ENCODE measurements around the gene LRRC46. TPM values are rescaled to one million over a fixed set of nuclear protein-coding genes. Genes with fewer than 3 reads are reported as not detected.

The LRRC46 gene
- total RNA-seq, 5 donors from 2014 or later (not counting 1 experiment from before 2014, with no cell fraction given): 0.20 to 1.0 (median 0.88) TPM

DNA sequence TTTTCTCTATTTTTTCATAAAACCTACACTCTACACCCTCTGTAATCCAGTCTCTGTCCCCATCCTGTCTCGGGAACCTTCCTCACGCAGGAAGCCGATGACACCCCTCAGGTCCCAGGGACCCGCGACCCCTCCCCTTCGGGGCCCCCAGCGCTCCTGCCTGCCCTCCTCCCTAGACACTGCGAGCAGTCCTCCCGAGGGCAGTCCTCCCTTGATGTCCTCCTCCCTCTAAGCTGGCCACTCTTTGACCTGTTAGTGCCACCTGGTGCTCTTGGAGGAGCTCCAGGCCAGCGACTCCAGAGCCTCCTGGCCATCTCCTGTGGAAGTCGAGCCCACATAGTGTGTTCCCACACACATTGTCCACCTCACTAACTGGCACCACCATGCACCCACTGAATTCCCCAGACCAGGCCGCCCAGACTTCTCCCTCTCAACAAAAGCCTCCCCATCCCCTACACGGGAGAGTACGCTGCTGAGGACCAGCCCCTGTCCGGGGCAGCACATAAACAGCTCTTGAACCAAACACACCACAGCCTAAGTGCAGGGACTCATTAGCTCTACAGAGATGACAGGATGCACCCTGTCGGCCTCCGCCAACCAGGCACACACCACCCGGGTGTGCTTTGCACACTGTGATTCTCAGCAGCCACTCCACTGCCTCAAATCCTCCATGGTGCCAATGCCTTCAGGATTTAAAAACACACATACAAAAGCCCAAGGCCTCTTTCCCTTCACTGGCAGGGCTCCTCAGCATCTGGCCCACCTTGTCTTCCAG, 19.1 kb upstream of the LRRC46 start:
- Histone ChIP-seq H3K36me3 (ENCODE audit: control insufficient read depth in 2 of 2, extremely low read depth in 1 of 2, insufficient read depth in 1 of 2, low read length in 1 of 2) (peaks cover 56 to 92% of the 10 kb centered on the region in 2 donors), H3K27ac (ENCODE audit: low read length) (no peak overlapping the region), H3K4me3 (ENCODE audit: control insufficient read depth in 1 of 2, extremely low read depth in 1 of 2, low read length in 1 of 2) (no peak overlapping the region), H3K9me3 (no peaks in the 10 kb centered on the region), H3K27me3 (replicated peaks in 1 of 2; ENCODE audit: control insufficient read depth in 2 of 2, extremely low read depth in 1 of 2, insufficient read depth in 2 of 2, low read length in 1 of 2) (no peaks in the 10 kb centered on the region), H3K4me1 (ENCODE audit: control insufficient read depth in 1 of 2, extremely low read depth in 1 of 2, insufficient read depth in 2 of 2, low read length in 2 of 2) (peaks cover 0 to 4% of the 10 kb centered on the region in 2 experiments)
- Mint-ChIP-seq H3K27ac (peak overlapping the region in 1 of 2 donors; percentile 68), H3K4me3 (no peak overlapping the region), H3K36me3 (peaks cover 63% of the 10 kb centered on the region), H3K4me1 (peaks cover 0 to 21% (median 9%) of the 10 kb centered on the region in 3 donors), H3K27me3 (no peaks in the 10 kb centered on the region), H3K9me3 (no peaks in the 10 kb centered on the region)
- DNase-seq: no peak
- ChIA-PET POLR2A (no interaction called here), CTCF (no interaction called here)
- 92% methylated on average over 18 of the region's 18 CpGs for WGBS (ENCODE audit: insufficient coverage)
- no peak for ATAC-seq (replicated peaks in 1 of 4)

GRCh38 chr17:47813077-47813476, 18.4 kb upstream of the LRRC46 start:
- Histone ChIP-seq H3K27me3 (replicated peaks in 1 of 2; ENCODE audit: control insufficient read depth in 2 of 2, extremely low read depth in 1 of 2, insufficient read depth in 2 of 2, low read length in 1 of 2) (no peaks in the 10 kb centered on the region), H3K9me3 (no peaks in the 10 kb centered on the region), H3K27ac (ENCODE audit: low read length) (no peak overlapping the region), H3K4me1 (ENCODE audit: control insufficient read depth in 1 of 2, extremely low read depth in 1 of 2, insufficient read depth in 2 of 2, low read length in 2 of 2) (peaks cover 0 to 4% of the 10 kb centered on the region in 2 experiments), H3K4me3 (ENCODE audit: control insufficient read depth in 1 of 2, extremely low read depth in 1 of 2, low read length in 1 of 2) (no peak overlapping the region), H3K36me3 (ENCODE audit: control insufficient read depth in 2 of 2, extremely low read depth in 1 of 2, insufficient read depth in 1 of 2, low read length in 1 of 2) (peaks cover 57 to 94% of the 10 kb centered on the region in 2 donors)
- CTCF ChIA-PET: no interaction called here
- Mint-ChIP-seq H3K27ac (no peak overlapping the region), H3K36me3 (peaks cover 63% of the 10 kb centered on the region), H3K27me3 (no peaks in the 10 kb centered on the region), H3K9me3 (no peaks in the 10 kb centered on the region), H3K4me1 (peaks cover 0 to 21% (median 9%) of the 10 kb centered on the region in 3 donors), H3K4me3 (no peak overlapping the region)
- ATAC-seq (replicated peaks in 1 of 4): no peak
- DNase-seq: no peak
- 96% methylated on average over 12 of the region's 14 CpGs for WGBS (ENCODE audit: insufficient coverage)
- POLR2A ChIA-PET: no interaction called here

DNA sequence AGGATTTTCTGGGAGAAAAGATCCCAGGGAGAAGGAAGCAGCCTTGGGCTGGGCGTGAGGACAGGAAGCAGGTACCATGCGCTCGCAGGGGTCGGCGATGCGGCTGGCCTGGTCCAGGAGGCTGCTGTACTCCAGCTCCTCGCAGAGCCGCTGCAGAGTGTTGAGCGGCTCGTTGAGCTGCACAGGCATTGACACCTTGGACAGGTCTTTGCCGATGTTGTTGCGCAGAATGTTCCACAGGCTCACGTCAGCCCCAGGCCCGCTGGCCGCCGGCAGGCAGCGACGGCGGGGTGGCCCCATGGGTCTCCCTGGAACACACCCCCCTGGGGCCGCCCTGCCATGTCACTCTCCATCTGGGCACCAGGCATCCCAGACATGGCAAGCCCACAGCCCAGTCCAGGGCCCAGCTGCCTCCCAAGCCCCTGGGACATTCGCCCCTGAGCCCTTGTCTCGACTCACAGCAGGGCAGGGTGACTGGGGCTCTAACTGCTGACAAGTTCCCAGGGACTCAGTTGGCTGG, 17.9 kb upstream of the LRRC46 start:
- no peak overlapping the region for H3K4me3 ChIP-seq (ENCODE audit: control insufficient read depth in 1 of 2, extremely low read depth in 1 of 2, low read length in 1 of 2)
- peaks cover 59% of the 10 kb centered on the region for H3K36me3 Mint-ChIP-seq
- H3K27ac Mint-ChIP-seq: no peak overlapping the region
- H3K27ac ChIP-seq (ENCODE audit: low read length): no peak overlapping the region
- 98% methylated on average over 22 of the region's 22 CpGs for WGBS (ENCODE audit: insufficient coverage)
- no peaks in the 10 kb centered on the region for H3K27me3 Mint-ChIP-seq
- no peaks in the 10 kb centered on the region for H3K27me3 ChIP-seq (replicated peaks in 1 of 2; ENCODE audit: control insufficient read depth in 2 of 2, extremely low read depth in 1 of 2, insufficient read depth in 2 of 2, low read length in 1 of 2)
- no peak overlapping the region for H3K4me3 Mint-ChIP-seq
- ChIA-PET POLR2A (no interaction called here), CTCF (no interaction called here)
- no peaks in the 10 kb centered on the region for H3K9me3 ChIP-seq
- H3K4me1 Mint-ChIP-seq: peaks cover 0 to 21% (median 9%) of the 10 kb centered on the region in 3 donors
- no peaks in the 10 kb centered on the region for H3K9me3 Mint-ChIP-seq
- peaks cover 57 to 94% of the 10 kb centered on the region in 2 donors for H3K36me3 ChIP-seq (ENCODE audit: control insufficient read depth in 2 of 2, extremely low read depth in 1 of 2, insufficient read depth in 1 of 2, low read length in 1 of 2)
- H3K4me1 ChIP-seq (ENCODE audit: control insufficient read depth in 1 of 2, extremely low read depth in 1 of 2, insufficient read depth in 2 of 2, low read length in 2 of 2): peaks cover 0 to 4% of the 10 kb centered on the region in 2 experiments
- DNase-seq (no peak), ATAC-seq (replicated peaks in 1 of 4) (no peak)

GRCh38 chr17:47815106-47815918, 16.2 kb upstream of the LRRC46 start:
- H3K27me3 ChIP-seq (replicated peaks in 1 of 2; ENCODE audit: control insufficient read depth in 2 of 2, extremely low read depth in 1 of 2, insufficient read depth in 2 of 2, low read length in 1 of 2): no peaks in the 10 kb centered on the region
- peaks cover 47% of the 10 kb centered on the region for H3K36me3 Mint-ChIP-seq
- no peak for DNase-seq
- H3K27me3 Mint-ChIP-seq: no peaks in the 10 kb centered on the region
- peaks cover 51 to 92% of the 10 kb centered on the region in 2 donors for H3K36me3 ChIP-seq (ENCODE audit: control insufficient read depth in 2 of 2, extremely low read depth in 1 of 2, insufficient read depth in 1 of 2, low read length in 1 of 2)
- H3K4me3 Mint-ChIP-seq: no peak overlapping the region
- peaks cover 0 to 9% of the 10 kb centered on the region in 2 experiments for H3K4me1 ChIP-seq (ENCODE audit: control insufficient read depth in 1 of 2, extremely low read depth in 1 of 2, insufficient read depth in 2 of 2, low read length in 2 of 2)
- WGBS (ENCODE audit: insufficient coverage): 96% methylated on average over 16 of the region's 21 CpGs
- ChIA-PET POLR2A (no interaction called here), CTCF (interaction anchor here in 1 of 2 donors (0.6 kb wide), 1 partner anchor 80 kb away, joined by 3 read pairs; no protein-coding TSS in a partner anchor)
- no peak overlapping the region for H3K4me3 ChIP-seq (ENCODE audit: control insufficient read depth in 1 of 2, extremely low read depth in 1 of 2, low read length in 1 of 2)
- no peaks in the 10 kb centered on the region for H3K9me3 ChIP-seq
- no peak overlapping the region for H3K27ac Mint-ChIP-seq
- no peak overlapping the region for H3K27ac ChIP-seq (ENCODE audit: low read length)
- H3K4me1 Mint-ChIP-seq: peaks cover 2 to 22% (median 6%) of the 10 kb centered on the region in 3 donors
- no peak for ATAC-seq (replicated peaks in 1 of 4)
- no peaks in the 10 kb centered on the region for H3K9me3 Mint-ChIP-seq

DNA sequence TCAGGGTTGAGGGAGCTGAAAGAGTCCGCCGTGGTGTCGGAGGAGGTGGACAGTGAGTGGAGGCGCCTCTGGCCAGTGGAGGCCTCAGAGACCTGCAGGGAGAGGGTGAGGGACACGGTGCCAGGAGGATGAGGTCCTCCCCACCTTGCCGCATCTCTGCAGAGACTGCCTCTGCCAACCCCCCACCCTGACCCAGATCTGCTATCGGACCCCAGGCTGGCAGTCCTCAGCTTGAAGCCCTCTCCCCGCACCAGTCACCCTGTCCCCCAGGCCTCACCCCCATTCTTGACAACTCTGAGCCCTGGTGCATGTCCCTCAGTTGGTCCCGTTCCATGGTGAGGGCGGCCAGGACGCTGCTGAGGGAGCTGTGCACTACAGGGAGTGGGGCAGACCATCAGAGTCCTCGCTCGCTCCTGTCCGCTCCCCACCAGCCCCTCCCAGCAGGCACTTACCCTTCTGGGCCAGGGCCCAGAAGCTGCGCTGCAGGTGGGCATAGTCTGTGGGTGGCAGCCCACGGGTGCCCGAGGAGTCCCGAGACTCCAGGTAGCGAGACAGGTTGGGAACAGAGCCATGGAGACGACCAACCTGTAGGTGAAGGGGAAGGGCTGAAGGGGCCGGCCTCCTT, 15.2 kb upstream of the LRRC46 start:
- Histone ChIP-seq H3K4me3 (ENCODE audit: control insufficient read depth in 1 of 2, extremely low read depth in 1 of 2, low read length in 1 of 2) (no peak overlapping the region), H3K36me3 (ENCODE audit: control insufficient read depth in 2 of 2, extremely low read depth in 1 of 2, insufficient read depth in 1 of 2, low read length in 1 of 2) (peaks cover 48 to 86% of the 10 kb centered on the region in 2 donors), H3K9me3 (no peaks in the 10 kb centered on the region), H3K27me3 (replicated peaks in 1 of 2; ENCODE audit: control insufficient read depth in 2 of 2, extremely low read depth in 1 of 2, insufficient read depth in 2 of 2, low read length in 1 of 2) (no peaks in the 10 kb centered on the region), H3K4me1 (ENCODE audit: control insufficient read depth in 1 of 2, extremely low read depth in 1 of 2, insufficient read depth in 2 of 2, low read length in 2 of 2) (peaks cover 4 to 14% of the 10 kb centered on the region in 2 experiments), H3K27ac (ENCODE audit: low read length) (no peak overlapping the region)
- Mint-ChIP-seq H3K36me3 (peaks cover 41% of the 10 kb centered on the region), H3K27me3 (no peaks in the 10 kb centered on the region), H3K4me1 (peaks cover 11 to 23% (median 11%) of the 10 kb centered on the region in 3 donors), H3K27ac (no peak overlapping the region), H3K4me3 (no peak overlapping the region), H3K9me3 (no peaks in the 10 kb centered on the region)
- DNase-seq: no peak
- ATAC-seq (replicated peaks in 1 of 4): no peak
- 98% methylated on average over 13 of the region's 21 CpGs for WGBS (ENCODE audit: insufficient coverage)
- CTCF ChIA-PET: no interaction called here
- POLR2A ChIA-PET: no interaction called here

DNA sequence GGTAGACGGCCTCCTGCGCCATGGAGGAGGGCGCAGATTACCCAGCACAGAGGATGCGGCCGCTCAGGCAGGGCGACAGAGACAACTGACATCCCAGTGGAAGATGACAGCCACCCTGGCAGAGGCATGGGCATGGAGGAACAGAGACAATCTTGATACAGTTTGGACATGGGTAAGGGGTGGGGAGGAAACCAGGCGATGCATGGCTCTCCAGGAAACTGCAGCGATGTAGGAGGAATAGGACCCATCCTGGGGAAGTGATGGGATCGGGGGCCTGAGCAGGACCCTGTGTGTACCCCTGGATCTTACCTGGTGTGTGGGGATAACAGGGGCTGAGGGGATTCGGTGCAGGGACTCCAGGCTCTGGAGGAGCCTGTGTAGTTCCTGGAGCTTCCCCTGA, 14.5 kb upstream of the LRRC46 start:
- Histone ChIP-seq H3K27me3 (replicated peaks in 1 of 2; ENCODE audit: control insufficient read depth in 2 of 2, extremely low read depth in 1 of 2, insufficient read depth in 2 of 2, low read length in 1 of 2) (no peaks in the 10 kb centered on the region), H3K27ac (ENCODE audit: low read length) (no peak overlapping the region), H3K4me3 (ENCODE audit: control insufficient read depth in 1 of 2, extremely low read depth in 1 of 2, low read length in 1 of 2) (no peak overlapping the region), H3K4me1 (ENCODE audit: control insufficient read depth in 1 of 2, extremely low read depth in 1 of 2, insufficient read depth in 2 of 2, low read length in 2 of 2) (peaks cover 7 to 20% of the 10 kb centered on the region in 2 experiments), H3K9me3 (no peaks in the 10 kb centered on the region), H3K36me3 (ENCODE audit: control insufficient read depth in 2 of 2, extremely low read depth in 1 of 2, insufficient read depth in 1 of 2, low read length in 1 of 2) (peaks cover 48 to 79% of the 10 kb centered on the region in 2 donors)
- no peaks in the 10 kb centered on the region for H3K9me3 Mint-ChIP-seq
- DNase-seq (no peak), ATAC-seq (replicated peaks in 1 of 4) (no peak)
- H3K4me1 Mint-ChIP-seq: peaks cover 18 to 23% (median 18%) of the 10 kb centered on the region in 3 donors
- CTCF ChIA-PET: no interaction called here
- peaks cover 34% of the 10 kb centered on the region for H3K36me3 Mint-ChIP-seq
- no peak overlapping the region for H3K4me3 Mint-ChIP-seq
- H3K27me3 Mint-ChIP-seq: no peaks in the 10 kb centered on the region
- no peak overlapping the region for H3K27ac Mint-ChIP-seq
- 98% methylated on average over 10 of the region's 10 CpGs for WGBS (ENCODE audit: insufficient coverage)
- POLR2A ChIA-PET: no interaction called here

Data from T-cell (primary cell).